Mesendoderm (in vitro differentiated cells): ENCODE measurements around the gene EFHD1.
A peak's percentile ranks its signal among the peaks of the same experiment; 100 is the strongest.

Experiments
- DNase-seq: peaks from one replicate; pipeline ENCODE4 v3.0.0; 2013
- H2AK5ac ChIP-seq: 2 replicates; pipeline ENCODE4 v1.6.1; 2013; ENCODE audit warnings: low read length, inconsistent platforms
- H2BK120ac ChIP-seq: 2 replicates; pipeline ENCODE4 v1.6.1; 2013; ENCODE audit warnings: low read depth, mild to moderate bottlenecking, low read length, moderate library complexity, mixed read lengths
- H2BK15ac ChIP-seq: replicated peaks from 2 replicates; pipeline ENCODE4 v1.6.1; 2013; ENCODE audit warnings: low read depth, mild to moderate bottlenecking, moderate library complexity
- H2BK5ac ChIP-seq: 2 replicates; pipeline ENCODE4 v1.6.1; 2013; ENCODE audit warnings: low read length, inconsistent platforms
- H3K18ac ChIP-seq: 2 replicates; pipeline ENCODE4 v1.6.1; 2013; ENCODE audit warnings: mild to moderate bottlenecking, low read length, mixed read lengths
- H3K23ac ChIP-seq: one replicate; pipeline ENCODE4 v1.6.1; 2013; ENCODE audit warnings: low read length
- H3K27ac ChIP-seq: 2 replicates; pipeline ENCODE4 v1.5.1; 2013; ENCODE audit warnings: low read depth, mild to moderate bottlenecking, inconsistent platforms, low read length, moderate library complexity
- H3K27me3 ChIP-seq: 2 replicates; pipeline ENCODE4 v1.6.1; 2013; ENCODE audit warnings: low read length, control low read depth, mild to moderate bottlenecking, inconsistent platforms; ENCODE audit not compliant: insufficient read depth, poor library complexity
- H3K36me3 ChIP-seq: 2 replicates; pipeline ENCODE4 v1.6.1; 2013; ENCODE audit warnings: low read length, inconsistent platforms; ENCODE audit not compliant: control insufficient read depth, insufficient read depth
- H3K4ac ChIP-seq: one replicate; pipeline ENCODE4 v1.6.1; 2013; ENCODE audit warnings: low read depth, mild to moderate bottlenecking, low read length, moderate library complexity
- H3K4me1 ChIP-seq: 2 replicates; pipeline ENCODE4 v1.6.1; 2013; ENCODE audit warnings: low read depth, low read length, inconsistent platforms; ENCODE audit not compliant: control insufficient read depth
- H3K4me2 ChIP-seq: 2 replicates; pipeline ENCODE4 v1.6.1; 2013; ENCODE audit warnings: low read length
- H3K4me3 ChIP-seq: 2 replicates; pipeline ENCODE4 v1.5.1; 2013; ENCODE audit warnings: mild to moderate bottlenecking, low read length
- H3K56ac ChIP-seq: one replicate; pipeline ENCODE4 v1.6.1; 2013; ENCODE audit warnings: low read length
- H3K79me1 ChIP-seq: 2 replicates; pipeline ENCODE4 v1.6.1; 2013; ENCODE audit warnings: low read length, inconsistent platforms
- H3K79me2 ChIP-seq: 2 replicates; pipeline ENCODE4 v1.6.1; 2013; ENCODE audit warnings: mild to moderate bottlenecking, low read length; ENCODE audit not compliant: control insufficient read depth, insufficient read depth
- H3K9ac ChIP-seq: 2 replicates; pipeline ENCODE4 v1.6.1; 2013; ENCODE audit warnings: low read length, inconsistent platforms
- H4K5ac ChIP-seq: one replicate; pipeline ENCODE4 v1.6.1; 2013; ENCODE audit warnings: low read length
- H4K8ac ChIP-seq: one replicate; pipeline ENCODE4 v1.6.1; 2013; ENCODE audit warnings: low read depth, mild to moderate bottlenecking, control low read depth, low read length, moderate library complexity
- WGBS: extraction: QIAGEN DNeasy Blood & Tissue Kit; methylation state at CpG from one replicate; pipeline ENCODE4 v1.1.7; 2013; ENCODE audit warnings: low lambda C conversion rate, missing lambda C conversion rate; ENCODE audit not compliant: insufficient coverage; ENCODE audit errors: extremely low coverage; 5-methylcytosine and 5-hydroxymethylcytosine counted together

The EFHD1 gene

DNA sequence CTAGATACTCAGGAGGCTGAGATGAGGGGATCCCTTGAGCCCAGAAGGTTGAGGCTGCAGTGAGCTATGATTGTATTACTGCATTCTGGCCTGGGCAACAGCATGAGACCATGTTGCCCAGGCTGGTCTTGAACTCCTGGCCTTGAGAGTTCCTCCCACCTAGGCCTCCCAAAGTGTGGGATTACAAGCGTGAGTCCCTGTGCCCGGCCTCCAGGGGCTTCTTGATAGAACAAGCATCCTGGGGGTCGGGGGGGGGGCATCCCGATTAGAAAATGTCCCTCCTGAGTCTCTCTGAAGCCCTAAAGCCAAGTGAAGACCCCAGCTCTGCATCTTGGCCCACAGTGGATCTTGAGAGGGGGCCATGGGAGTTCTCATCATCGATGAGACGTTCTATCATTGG lies 22.3 kb upstream of the EFHD1 start:
- no peak overlapping the region for H3K23ac ChIP-seq
- DNase-seq, result no peak
- H2BK15ac ChIP-seq, result no peak overlapping the region
- no peaks in the 10 kb centered on the region for H3K27me3 ChIP-seq
- no peak overlapping the region for H3K9ac ChIP-seq
- H3K18ac ChIP-seq, result no peak overlapping the region
- no peak overlapping the region for H3K4ac ChIP-seq
- H3K4me2 ChIP-seq, result no peak overlapping the region
- no peak overlapping the region for H4K5ac ChIP-seq
- no peaks in the 10 kb centered on the region for H3K4me1 ChIP-seq
- no peaks in the 10 kb centered on the region for H3K36me3 ChIP-seq
- no peak overlapping the region for H2BK5ac ChIP-seq
- no peaks in the 10 kb centered on the region for H3K79me1 ChIP-seq
- H2BK120ac ChIP-seq, result no peak overlapping the region
- no peak overlapping the region for H4K8ac ChIP-seq
- no peak overlapping the region for H3K4me3 ChIP-seq
- no peak overlapping the region for H2AK5ac ChIP-seq
- H3K56ac ChIP-seq, result no peak overlapping the region
- no peaks in the 10 kb centered on the region for H3K79me2 ChIP-seq
- no CpG with 5 or more reads among the region's 6 CpGs for WGBS
- H3K27ac ChIP-seq, result no peak overlapping the region

DNA sequence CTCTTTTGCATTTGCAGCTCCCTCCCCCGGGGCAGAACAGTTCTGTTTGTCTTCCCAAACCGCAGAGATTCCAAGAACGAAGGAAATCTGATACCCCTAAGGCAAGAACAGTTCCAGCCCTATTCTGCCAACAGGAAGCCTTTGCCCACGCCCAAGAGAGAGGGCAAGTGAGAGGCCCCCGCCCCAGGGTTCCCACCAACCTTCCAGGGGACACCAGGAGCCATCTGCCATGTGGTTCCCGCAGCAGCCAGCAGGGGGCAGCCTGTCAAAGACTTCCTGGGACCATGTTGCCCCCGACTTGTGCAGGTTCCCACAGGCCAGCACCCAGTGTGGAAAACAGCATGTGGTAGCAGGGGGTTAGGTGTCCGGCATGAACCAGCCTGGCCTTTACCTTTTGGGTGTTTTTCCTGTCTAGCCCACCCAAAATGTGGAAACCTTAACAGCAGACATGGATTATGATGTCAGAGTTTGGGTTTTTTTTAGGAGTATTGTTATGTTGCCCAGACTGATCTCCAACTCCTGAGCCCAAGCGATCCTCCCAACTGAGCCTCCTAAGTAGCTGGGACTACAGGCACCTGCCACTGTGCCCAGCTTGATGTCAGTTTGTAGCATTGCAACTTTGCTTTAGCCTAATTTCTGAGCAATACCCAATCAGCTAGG lies 21.7 kb upstream of the EFHD1 start:
- no peak overlapping the region for H3K9ac ChIP-seq
- no peak overlapping the region for H3K27ac ChIP-seq
- H2BK120ac ChIP-seq, result no peak overlapping the region
- WGBS, result no CpG with 5 or more reads among the region's 9 CpGs
- no peak overlapping the region for H3K4me3 ChIP-seq
- no peak overlapping the region for H3K56ac ChIP-seq
- no peaks in the 10 kb centered on the region for H3K4me1 ChIP-seq
- H3K79me2 ChIP-seq, result no peaks in the 10 kb centered on the region
- no peak overlapping the region for H4K8ac ChIP-seq
- no peak overlapping the region for H3K23ac ChIP-seq
- no peak overlapping the region for H2AK5ac ChIP-seq
- H3K27me3 ChIP-seq, result no peaks in the 10 kb centered on the region
- H2BK15ac ChIP-seq, result no peak overlapping the region
- no peak overlapping the region for H3K18ac ChIP-seq
- peak; percentile 61 for DNase-seq
- H3K36me3 ChIP-seq, result no peaks in the 10 kb centered on the region
- H3K79me1 ChIP-seq, result no peaks in the 10 kb centered on the region
- H2BK5ac ChIP-seq, result no peak overlapping the region
- no peak overlapping the region for H3K4ac ChIP-seq
- H3K4me2 ChIP-seq, result no peak overlapping the region
- no peak overlapping the region for H4K5ac ChIP-seq

DNA sequence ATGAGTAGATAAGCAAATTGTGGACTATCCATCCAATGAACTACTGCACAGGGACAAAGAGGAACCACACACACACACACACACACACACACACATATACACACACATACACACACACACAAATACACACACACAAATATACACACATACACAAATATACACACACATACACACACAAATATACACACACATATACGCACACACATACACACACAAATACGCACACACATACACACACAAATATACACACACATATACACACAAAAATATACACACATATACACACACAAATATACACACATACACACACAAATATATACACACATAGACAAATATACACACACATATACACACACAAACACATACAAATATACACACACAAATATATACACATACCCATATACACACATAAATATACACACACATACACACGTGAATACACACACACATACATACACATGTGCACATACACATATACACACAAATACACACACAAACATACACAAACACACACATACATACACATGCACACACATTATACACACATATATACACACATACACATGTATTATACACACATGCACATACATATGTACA lies 19.8 kb upstream of the EFHD1 start:
- Histone ChIP-seq H4K5ac (no peak overlapping the region), H4K8ac (no peak overlapping the region), H3K27me3 (no peaks in the 10 kb centered on the region), H2BK120ac (no peak overlapping the region), H2BK15ac (no peak overlapping the region), H2BK5ac (no peak overlapping the region), H3K4me1 (no peaks in the 10 kb centered on the region), H3K79me1 (no peaks in the 10 kb centered on the region), H3K56ac (no peak overlapping the region), H3K4me3 (no peak overlapping the region), H3K79me2 (no peaks in the 10 kb centered on the region), H3K27ac (no peak overlapping the region), H3K9ac (no peak overlapping the region), H3K23ac (no peak overlapping the region), H3K18ac (no peak overlapping the region), H3K4ac (no peak overlapping the region), H3K36me3 (no peaks in the 10 kb centered on the region), H3K4me2 (no peak overlapping the region), H2AK5ac (no peak overlapping the region)
- 65% methylated on average over 2 of the region's 3 CpGs for WGBS
- no peak for DNase-seq

DNA sequence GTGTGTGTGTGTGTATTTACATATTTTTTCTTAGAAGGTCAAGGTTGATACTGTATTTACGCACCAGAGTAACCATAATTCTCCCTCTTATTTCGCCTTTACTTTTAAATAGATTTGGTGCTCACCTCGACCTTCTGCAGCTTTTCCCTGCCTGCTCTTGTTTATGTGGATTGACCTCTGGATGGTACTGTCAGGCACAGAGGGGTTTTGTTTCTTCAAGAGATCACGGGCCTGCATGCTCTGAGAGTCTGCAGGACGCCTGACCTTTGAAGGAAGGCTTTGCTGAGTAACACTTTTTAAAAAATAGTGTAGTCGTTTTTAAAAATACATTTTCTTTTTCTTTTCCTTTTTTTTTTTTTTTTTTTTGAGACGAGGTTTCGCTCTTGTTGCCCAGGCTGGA lies 18.1 kb upstream of the EFHD1 start:
- Histone ChIP-seq H2BK120ac (no peak overlapping the region), H3K79me1 (no peaks in the 10 kb centered on the region), H3K4me2 (no peak overlapping the region), H3K4me3 (no peak overlapping the region), H2BK5ac (no peak overlapping the region), H3K27me3 (no peaks in the 10 kb centered on the region), H2BK15ac (no peak overlapping the region), H3K27ac (no peak overlapping the region), H3K4me1 (no peaks in the 10 kb centered on the region), H3K36me3 (no peaks in the 10 kb centered on the region), H3K4ac (no peak overlapping the region), H4K8ac (no peak overlapping the region), H2AK5ac (no peak overlapping the region), H3K79me2 (no peaks in the 10 kb centered on the region), H3K18ac (no peak overlapping the region), H3K56ac (no peak overlapping the region), H3K9ac (no peak overlapping the region), H3K23ac (no peak overlapping the region), H4K5ac (no peak overlapping the region)
- no peak for DNase-seq
- WGBS, result no CpG with 5 or more reads among the region's 8 CpGs

DNA sequence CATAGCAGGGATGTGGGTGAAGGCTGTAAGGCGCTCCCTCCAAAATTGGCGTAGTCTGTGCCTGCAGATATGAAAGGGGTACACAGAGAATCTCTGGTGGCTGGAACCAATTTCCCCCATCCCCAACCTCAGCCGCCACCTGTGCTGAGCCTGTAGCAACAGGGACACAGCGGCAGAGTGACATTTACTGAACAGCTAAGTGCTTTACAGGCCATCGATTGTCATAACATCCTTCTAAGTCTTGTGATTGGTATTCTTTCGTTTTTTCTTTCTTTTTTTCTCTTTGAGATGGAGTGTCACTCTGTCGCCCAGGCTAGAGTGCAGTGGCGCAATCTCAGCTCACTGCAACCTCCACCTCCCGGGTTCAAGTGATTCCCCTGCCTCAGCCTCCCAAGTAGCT lies 12.2 kb upstream of the EFHD1 start:
- Histone ChIP-seq H2AK5ac (no peak overlapping the region), H3K4me1 (no peaks in the 10 kb centered on the region), H3K79me1 (no peaks in the 10 kb centered on the region), H4K5ac (no peak overlapping the region), H3K27ac (no peak overlapping the region), H3K9ac (no peak overlapping the region), H3K79me2 (no peaks in the 10 kb centered on the region), H3K18ac (no peak overlapping the region), H4K8ac (no peak overlapping the region), H3K36me3 (no peaks in the 10 kb centered on the region), H2BK5ac (no peak overlapping the region), H2BK120ac (no peak overlapping the region), H3K4ac (no peak overlapping the region), H3K23ac (no peak overlapping the region), H3K27me3 (no peaks in the 10 kb centered on the region), H3K56ac (no peak overlapping the region), H3K4me2 (no peak overlapping the region), H2BK15ac (no peak overlapping the region), H3K4me3 (no peak overlapping the region)
- DNase-seq, result no peak
- WGBS, result no CpG with 5 or more reads among the region's 9 CpGs

DNA sequence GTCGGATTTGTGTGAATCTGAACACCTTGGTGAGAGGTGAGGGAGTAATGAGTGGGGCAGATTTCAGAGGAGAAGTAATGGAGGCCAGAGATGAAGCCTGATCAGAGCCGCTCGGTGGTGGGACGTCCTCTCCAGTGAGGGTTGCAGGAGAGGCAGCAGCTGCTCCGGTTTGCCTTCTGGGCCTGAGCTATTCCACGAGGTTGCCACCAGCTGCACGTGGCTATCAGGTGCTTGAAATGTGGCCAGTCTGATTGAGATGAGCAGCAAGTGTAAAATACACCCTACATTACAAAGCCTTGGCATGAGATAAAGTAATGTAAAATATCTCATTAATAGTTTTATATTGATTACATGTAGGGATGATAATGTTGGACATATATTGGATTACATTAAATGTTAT lies 10.8 kb upstream of the EFHD1 start:
- DNase-seq, result no peak
- H3K79me1 ChIP-seq, result no peaks in the 10 kb centered on the region
- no peak overlapping the region for H2BK120ac ChIP-seq
- H3K4me1 ChIP-seq, result no peaks in the 10 kb centered on the region
- no peak overlapping the region for H2AK5ac ChIP-seq
- no peak overlapping the region for H3K56ac ChIP-seq
- H3K4me3 ChIP-seq, result no peak overlapping the region
- H4K8ac ChIP-seq, result no peak overlapping the region
- no peak overlapping the region for H3K23ac ChIP-seq
- H4K5ac ChIP-seq, result no peak overlapping the region
- no peak overlapping the region for H3K27ac ChIP-seq
- H3K9ac ChIP-seq, result no peak overlapping the region
- no CpG with 5 or more reads among the region's 7 CpGs for WGBS
- no peak overlapping the region for H2BK15ac ChIP-seq
- H3K36me3 ChIP-seq, result no peaks in the 10 kb centered on the region
- H3K79me2 ChIP-seq, result no peaks in the 10 kb centered on the region
- H3K27me3 ChIP-seq, result no peaks in the 10 kb centered on the region
- H3K4ac ChIP-seq, result no peak overlapping the region
- no peak overlapping the region for H2BK5ac ChIP-seq
- no peak overlapping the region for H3K18ac ChIP-seq
- no peak overlapping the region for H3K4me2 ChIP-seq
